22Rv1 (cell line): ENCODE measurements around the gene NUDT16L1.

ENCODE experiments used
- CTCF ChIP-seq: fragments of 450-650 bp; IDR thresholded peaks from 2 replicates; pipeline ENCODE4 v1.5.1; 2017; ENCODE audit warnings: mild to moderate bottlenecking
- ZFX ChIP-seq: fragments of 450-650 bp; IDR thresholded peaks from 2 replicates; pipeline ENCODE4 v1.6.1; 2017; ENCODE audit warnings: antibody characterized with exemption, borderline replicate concordance

- TF ChIP-seq CTCF (no peak), ZFX (no peak)
Observed at GRCh38 chr16:4680673-4681470, 12.5 kb upstream of the NUDT16L1 start.
